NT2/D1 (cell line): ENCODE data around the gene SWT1.
"Not testable (repeated sequence)": the region's sequence is repeated elsewhere in the genome, so short reads cannot be mapped to it uniquely, and the experiment has no call there.

Experiments
- SUZ12 ChIP-seq: IDR thresholded peaks from 2 replicates; pipeline ENCODE4 v1.6.1; 2011; ENCODE audit not compliant: insufficient read length, insufficient read depth; ENCODE audit errors: extremely low read depth
- YY1 ChIP-seq: IDR thresholded peaks from 2 replicates; pipeline ENCODE4 v1.6.1; 2011; ENCODE audit not compliant: insufficient read length, insufficient read depth
- ZNF274 ChIP-seq: IDR thresholded peaks from 2 replicates; pipeline ENCODE4 v1.6.1; 2011; ENCODE audit warnings: mild to moderate bottlenecking, low read depth, low read length

DNA sequence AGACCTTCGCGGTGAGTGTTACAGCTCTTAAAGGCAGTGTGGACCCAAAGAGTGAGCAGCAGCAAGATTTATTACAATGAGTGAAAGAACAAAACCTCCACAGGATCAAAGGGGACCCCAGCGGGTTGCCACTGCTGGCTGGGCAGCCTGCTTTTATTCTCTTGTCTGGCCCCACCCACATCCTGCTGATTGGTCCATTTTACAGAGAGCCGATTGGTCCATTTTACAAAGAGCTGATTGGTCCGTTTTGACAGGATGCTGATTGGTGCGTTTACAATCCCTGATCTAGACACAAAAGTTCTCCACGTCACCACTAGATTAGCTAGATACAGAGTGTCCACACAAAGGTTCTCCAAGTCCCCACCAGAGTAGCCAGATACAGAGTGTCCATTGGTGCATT, 164.1 kb downstream of the SWT1 start:
- not testable (repeated sequence) for TF ChIP-seq SUZ12, ZNF274, YY1
